Fibroblast of skin of scalp (primary cell): ENCODE measurements around the gene NPIPA2. TPM values are rescaled to one million over a fixed set of nuclear protein-coding genes. Genes with fewer than 3 reads are reported as not detected.
"Not testable (repeated sequence)": the region's sequence is repeated elsewhere in the genome, so short reads cannot be mapped to it uniquely, and the experiment has no call there.

Experiments
- DNase-seq: peaks from one replicate; pipeline ENCODE4 v3.0.0-alpha.2; 2013
- polyA plus RNA-seq, 2 experiments: library from polyadenylated mRNA; unstranded; fragments of 120-200 nt; gene quantifications; one replicate each; pipeline ENCODE4 v1.2.1, GENCODE V29; 2013; ENCODE audit not compliant: insufficient read length in 2 of 2

Gene NPIPA2
- polyA plus RNA-seq (2013, experiment 1 of 2; ENCODE audit: insufficient read length), result 10.5 TPM
- polyA plus RNA-seq (2013, experiment 2 of 2; ENCODE audit: insufficient read length), result 0.32 TPM

- not testable (repeated sequence) for DNase-seq
These were observed at the start of gene NPIPA2 for GRCh38 chr16:14742273-14743128. TSS of gene NPIPA2 (plus strand) at chr16:14742533. CDS start at chr16:14748066, 5,533 bp downstream.

GRCh38 chr16:14694129-14694528 lies 48.2 kb upstream of the NPIPA2 start, which contains the start of gene PLA2G10:
TSS of gene PLA2G10 (minus strand) at chr16:14694308. CDS start at chr16:14694229, 79 bp downstream.
- DNase-seq, result not testable (repeated sequence)

GRCh38 chr16:14701859-14702258 lies 40.5 kb upstream of the NPIPA2 start:
- not testable (repeated sequence) for DNase-seq

- DNase-seq, result not testable (repeated sequence)
These were observed 39.7 kb upstream of the NPIPA2 start for GRCh38 chr16:14702672-14703071.

GRCh38 chr16:14703156-14704011 lies 38.9 kb upstream of the NPIPA2 start, which contains the start of gene NPIPA3:
TSS of gene NPIPA3 (plus strand) at chr16:14703411. CDS start at chr16:14708944, 5,533 bp downstream.
- DNase-seq, result not testable (repeated sequence)

- not testable (repeated sequence) for DNase-seq
These were observed 9.1 kb upstream of the NPIPA2 start for GRCh38 chr16:14733233-14733632.

- not testable (repeated sequence) for DNase-seq
These were observed 1.4 kb upstream of the NPIPA2 start for GRCh38 chr16:14740832-14741385.

GRCh38 chr16:14741794-14742193 lies 539 bp upstream of the NPIPA2 start:
- not testable (repeated sequence) for DNase-seq

GRCh38 chr16:14773654-14774053 lies 31.3 kb downstream of the NPIPA2 start:
- not testable (repeated sequence) for DNase-seq

GRCh38 chr16:14775624-14776023 lies 33.3 kb downstream of the NPIPA2 start:
- not testable (repeated sequence) for DNase-seq

- not testable (repeated sequence) for DNase-seq
These were observed 34.4 kb downstream of the NPIPA2 start for GRCh38 chr16:14776763-14777162.

GRCh38 chr16:14779368-14779877 lies 37.1 kb downstream of the NPIPA2 start:
- not testable (repeated sequence) for DNase-seq

- DNase-seq, result not testable (repeated sequence)
These were observed 43.8 kb downstream of the NPIPA2 start for GRCh38 chr16:14786180-14786579.

- not testable (repeated sequence) for DNase-seq
These were observed 47.2 kb downstream of the NPIPA2 start for GRCh38 chr16:14789577-14789976.

- not testable (repeated sequence) for DNase-seq
These were observed 48.1 kb downstream of the NPIPA2 start for GRCh38 chr16:14790320-14790956.

GRCh38 chr16:14792914-14793313 lies 50.6 kb downstream of the NPIPA2 start:
- not testable (repeated sequence) for DNase-seq

- DNase-seq, result not testable (repeated sequence)
These were observed 55.2 kb downstream of the NPIPA2 start for GRCh38 chr16:14797558-14797957.

GRCh38 chr16:14803577-14803976 lies 61.2 kb downstream of the NPIPA2 start:
- not testable (repeated sequence) for DNase-seq

GRCh38 chr16:14807184-14807678 lies 64.9 kb downstream of the NPIPA2 start:
- DNase-seq, result not testable (repeated sequence)

- DNase-seq, result not testable (repeated sequence)
These were observed 71.6 kb downstream of the NPIPA2 start for GRCh38 chr16:14813890-14814289.
